H1 (cell line): ENCODE measurements around the gene ZBTB7B. TPM values are rescaled to one million over a fixed set of nuclear protein-coding genes. Genes with fewer than 3 reads are reported as not detected.

Experiments used
- ASH2L ChIP-seq: fragments of 200-600, 300-600 bp; sonication (generic); IDR thresholded peaks from one replicate; pipeline ENCODE4 v1.7.1; 2017; ENCODE audit warnings: low read length
- FOSL1 ChIP-seq: IDR thresholded peaks from 2 replicates; pipeline ENCODE4 v1.6.1; 2011; ENCODE audit warnings: mild to moderate bottlenecking, low read depth, low read length, moderate library complexity; ENCODE audit not compliant: insufficient read depth
- HDAC2 ChIP-seq, 2 experiments: fragments of 300-600 bp in 1 of 2; sonication (generic) in 1 of 2; IDR thresholded peaks; 2 replicates each; pipeline ENCODE4 v1.6.1; 2011 to 2012; ENCODE audit warnings: low read depth in 2 of 2, low read length in 2 of 2, mild to moderate bottlenecking in 2 of 2, moderate library complexity in 2 of 2, borderline replicate concordance in 1 of 2, inconsistent platforms in 1 of 2
- RXRA ChIP-seq: IDR thresholded peaks from 2 replicates; pipeline ENCODE4 v1.6.1; 2011; ENCODE audit warnings: low read depth, mild to moderate bottlenecking, low read length, moderate library complexity; ENCODE audit not compliant: insufficient read depth
- SP4 ChIP-seq: IDR thresholded peaks from 2 replicates; pipeline ENCODE4 v1.6.1; 2012; ENCODE audit warnings: low read length, inconsistent platforms
- TCF12 ChIP-seq: IDR thresholded peaks from 2 replicates; pipeline ENCODE4 v1.6.1; 2011; ENCODE audit warnings: low read depth, mild to moderate bottlenecking, low read length
- YY1 ChIP-seq: IDR thresholded peaks from 2 replicates; pipeline ENCODE4 v1.6.1; 2011; ENCODE audit warnings: low read depth, mild to moderate bottlenecking, low read length
- ZNF274 ChIP-seq: IDR thresholded peaks from 2 replicates; pipeline ENCODE4 v1.7.0; 2012; ENCODE audit warnings: low read length, borderline replicate concordance; ENCODE audit errors: extremely low read depth
- polyA plus RNA-seq, 7 experiments: library from polyadenylated mRNA; depleted of rRNA in 3 of 7; stranded (reverse) in 5 of 7; unstranded in 2 of 7; fragments of >200 nt in 5 of 7; fragments of 200-250 nt in 2 of 7; gene quantifications; 1 replicate in 5 of 7; 2 replicates in 1 of 7; 4 replicates in 1 of 7; pipeline versions ENCODE4 v1.2.1 to v1.2.3, GENCODE V29; 2011 to 2013; ENCODE audit warnings: missing spikeins in 2 of 7, mixed read lengths in 2 of 7
- total RNA-seq: library from RNA; stranded (reverse); fragmentation: NEBNext Ultra II Directional; extraction: Animal tissue kit (Norgen Biotek cat#: 25700); gene quantifications from 2 replicates; pipeline ENCODE4 v1.2.1, GENCODE V29; 2021

The ZBTB7B gene
- total and polyA plus RNA-seq, 2 of the 8 experiments (the other 6 are each of a cell fraction or from before 2014, with no cell fraction given) = 24.5 to 36.9 TPM

DNA sequence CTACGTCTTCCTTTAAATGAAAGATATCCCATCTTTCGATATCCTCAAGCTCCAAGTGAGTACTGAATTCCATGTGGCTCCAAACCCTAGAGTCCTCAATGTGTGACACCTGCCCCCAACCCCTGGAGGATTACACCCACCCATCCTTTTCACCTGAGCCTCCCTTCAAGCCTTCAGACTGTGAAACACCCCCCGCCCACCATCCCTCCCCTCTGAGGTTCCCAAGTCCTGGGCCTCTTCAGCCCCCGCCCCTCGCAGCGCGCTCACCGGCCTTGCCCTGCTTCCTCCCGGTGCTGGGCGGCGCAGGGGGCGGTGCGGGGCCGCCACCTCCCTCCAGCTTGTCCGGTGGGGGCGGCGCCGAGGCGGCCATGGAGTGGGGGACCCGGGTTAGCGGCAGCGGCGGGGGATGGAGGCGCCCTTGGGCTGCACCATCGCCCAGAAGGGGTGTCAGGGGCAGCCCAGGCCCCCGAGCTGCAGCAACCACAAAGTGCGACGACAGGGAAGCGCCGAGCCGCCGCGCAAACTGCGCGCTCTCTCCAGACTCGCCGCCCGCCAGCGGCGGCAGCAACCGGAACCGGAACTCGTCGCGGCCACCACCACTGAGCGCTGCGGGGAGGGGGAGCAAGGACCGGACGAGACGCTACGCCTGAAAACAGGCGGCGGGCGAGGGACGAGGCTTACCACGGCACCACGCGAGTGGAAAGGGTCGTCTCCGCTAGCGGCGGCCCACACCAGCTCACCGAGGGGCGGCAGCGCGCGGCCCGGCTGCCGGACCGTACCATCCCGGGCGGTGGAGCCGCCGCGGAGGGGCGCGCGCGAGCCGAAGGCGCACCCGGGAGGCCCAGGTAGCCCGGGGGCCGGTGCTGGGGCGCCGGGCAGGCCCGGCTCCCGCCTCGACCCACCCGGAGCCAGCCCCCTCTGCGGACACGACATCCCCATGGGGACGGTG is 41.1 kb upstream of the ZBTB7B start, which contains the start of gene PYGO2 (continued):
- TF ChIP-seq TCF12 (no peak), RXRA (no peak), HDAC2 (IDR thresholded peaks at IDR 0.05; ENCODE audit: borderline replicate concordance in 1 of 2, low read depth in 2 of 2, low read length in 2 of 2) (peak in 1 of 2 experiments; percentile 10; a peak in 1 of 4 replicates), SP4 (no peak), ZNF274 (no peak), YY1 (0 out of 2 replicates have a peak, but pooled peaks have one; percentile 19), ASH2L (peak; percentile 78), FOSL1 (no peak)
